HepG2 (cell line): Measurements from ENCODE around the gene BAMBI. TPM values are rescaled to one million over a fixed set of nuclear protein-coding genes. Genes with fewer than 3 reads are reported as not detected.

Experiments used
- ARID4A ChIP-seq: sonication (generic); formaldehyde crosslinking; IDR thresholded peaks from 2 replicates; pipeline ENCODE4 v1.5.0; 2020; ENCODE audit warnings: mild to moderate bottlenecking, missing genetic modification reagents, borderline replicate concordance
- ARID5B ChIP-seq: IDR thresholded peaks from 2 replicates; pipeline ENCODE4 v1.4.0; 2020; ENCODE audit warnings: mild to moderate bottlenecking, missing genetic modification reagents
- BRD4 ChIP-seq: sonication (generic); formaldehyde crosslinking; IDR thresholded peaks from 2 replicates; pipeline ENCODE4 v1.4.0; 2020; ENCODE audit warnings: missing genetic modification reagents
- CEBPZ ChIP-seq: IDR thresholded peaks from 2 replicates; pipeline ENCODE4 v1.6.1; 2012; ENCODE audit warnings: low read length, improper control_type of control experiment
- EP300 ChIP-seq, 3 experiments: sonication (generic) in 1 of 3; formaldehyde crosslinking in 1 of 3; IDR thresholded peaks; 2 replicates each; pipeline versions ENCODE4 v1.5.1 to v1.6.1; 2011 to 2020; ENCODE audit warnings: low read depth in 2 of 3, low read length in 2 of 3, borderline replicate concordance in 1 of 3, improper control_type of control experiment in 1 of 3, mild to moderate bottlenecking in 1 of 3, missing genetic modification reagents in 1 of 3, moderate library complexity in 1 of 3
- FOXC1 ChIP-seq: sonication (generic); formaldehyde crosslinking; IDR thresholded peaks from 2 replicates; pipeline ENCODE4 v1.8.0; 2022; ENCODE audit warnings: mild to moderate bottlenecking, missing genetic modification reagents, borderline replicate concordance
- GATA4 ChIP-seq: sonication (generic); IDR thresholded peaks from 2 replicates; pipeline ENCODE4 v1.6.1; 2016; ENCODE audit warnings: antibody characterized with exemption, low read depth, borderline replicate concordance
- HNRNPL ChIP-seq: fragments of 200-400 bp; formaldehyde crosslinking; IDR thresholded peaks from 2 replicates; pipeline ENCODE4 v1.6.1; 2017; ENCODE audit warnings: mild to moderate bottlenecking, low read depth, low read length
- HOXA5 ChIP-seq: sonication (generic); formaldehyde crosslinking; IDR thresholded peaks from 2 replicates; pipeline ENCODE4 v1.4.0; 2020; ENCODE audit warnings: missing genetic modification reagents
- SATB2 ChIP-seq: sonication (generic); formaldehyde crosslinking; IDR thresholded peaks from 2 replicates; pipeline ENCODE4 v1.5.0; 2020; ENCODE audit warnings: missing genetic modification reagents
- ZFY ChIP-seq: sonication (generic); formaldehyde crosslinking; IDR thresholded peaks from 2 replicates; pipeline ENCODE4 v1.4.0; 2020; ENCODE audit warnings: missing genetic modification reagents
- ZNF331 ChIP-seq: sonication (generic); formaldehyde crosslinking; IDR thresholded peaks from 2 replicates; pipeline ENCODE4 v1.4.0; 2020; ENCODE audit warnings: missing genetic modification reagents
- ZNF740 ChIP-seq: sonication (generic); formaldehyde crosslinking; IDR thresholded peaks from 2 replicates; pipeline ENCODE4 v1.4.0; 2020; ENCODE audit warnings: missing genetic modification reagents
- ZNF891 ChIP-seq: sonication (generic); formaldehyde crosslinking; IDR thresholded peaks from 2 replicates; pipeline ENCODE4 v1.5.0; 2020; ENCODE audit warnings: mild to moderate bottlenecking, missing genetic modification reagents
- ZSCAN9 ChIP-seq: IDR thresholded peaks from 2 replicates; pipeline ENCODE4 v1.6.1; 2016; ENCODE audit warnings: borderline replicate concordance
- polyA plus RNA-seq, 8 experiments: library from polyadenylated mRNA; depleted of rRNA in 3 of 8; stranded (reverse) in 7 of 8; unstranded in 1 of 8; fragments of >200 nt; fragmentation: Illumina TruSeq in 4 of 8; extraction: Trizol in 4 of 8; gene quantifications; 2 replicates each; pipeline versions ENCODE4 v1.2.1 to v1.2.3, GENCODE V29; 2011 to 2016; ENCODE audit warnings: low read depth in 4 of 8, missing spikeins in 1 of 8, mixed read lengths in 1 of 8; ENCODE audit not compliant: insufficient read depth in 1 of 8
- total RNA-seq, 5 experiments: library from RNA; depleted of rRNA; stranded (reverse); fragments of >200 nt; fragmentation: Illumina TruSeq; extraction: Trizol; gene quantifications; 2 replicates each; pipeline ENCODE4 v1.2.3, GENCODE V29; 2016; ENCODE audit warnings: low read depth in 1 of 5

The BAMBI gene
- total and polyA plus RNA-seq, 2 of the 13 experiments (the other 11 are each of a cell fraction or from before 2014, with no cell fraction given) = 12.0 to 23.6 TPM

GRCh38 chr10:28676968-28677887, at the start of gene BAMBI (continued):
- TF ChIP-seq FOXC1 (CRISPR knock-in tag) (0 out of 2 replicates have a peak, but pooled peaks have one; percentile 14), ZNF891 (CRISPR knock-in tag) (peak; percentile 70; the same call in 1 of the 2 replicates), GATA4 (peak; percentile 82), EP300 (IDR thresholded peaks at IDR 0.05; ENCODE audit: low read depth in 2 of 2, low read length in 2 of 2) (peak in 1 of 2 experiments; percentile 5; a peak in 1 of 4 replicates), EP300 (CRISPR knock-in tag; IDR thresholded peaks at IDR 0.05; ENCODE audit: borderline replicate concordance) (no peak), ZSCAN9 (peak; percentile 68; the same call in 1 of the 2 replicates), ZNF331 (CRISPR knock-in tag) (peak; percentile 26; the same call in 1 of the 2 replicates), BRD4 (no peak), HOXA5 (CRISPR knock-in tag) (no peak; the same call in none of the 2 replicates), CEBPZ (no peak), ARID5B (peak; percentile 13; the same call in 1 of the 2 replicates), SATB2 (CRISPR knock-in tag) (0 out of 2 replicates have a peak, but pooled peaks have one; percentile 27), ZFY (CRISPR knock-in tag) (peak; percentile 66), HNRNPL (no peak), ARID4A (peak; percentile 48; the same call in 1 of the 2 replicates), ZNF740 (0 out of 2 replicates have a peak, but pooled peaks have one; percentile 30)
